ENCODE measurements around the gene TNFSF18.

TNFSF18 gene

DNA sequence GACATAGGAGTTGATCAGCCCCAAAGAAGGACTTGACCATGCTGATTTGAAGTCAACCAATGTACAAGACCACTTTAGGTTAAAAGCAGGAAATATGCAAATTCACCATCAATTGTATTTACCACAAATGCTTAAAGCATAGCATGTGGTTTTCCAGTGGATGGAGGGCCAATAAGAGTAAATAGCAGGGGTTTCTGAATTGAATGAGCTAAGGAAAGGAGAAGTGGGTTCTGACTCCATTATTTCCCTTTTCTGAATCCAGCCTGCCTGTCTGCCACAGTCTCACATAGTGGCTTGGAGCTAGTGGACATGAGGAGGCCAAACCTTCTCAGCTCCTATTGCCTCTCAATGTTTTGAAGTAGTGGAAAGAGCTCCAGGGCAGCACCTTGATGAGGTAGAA is 7.2 kb upstream of the TNFSF18 start:
- H3K4me3 ChIP-seq (ENCODE audit: low read depth, low read length) = no peak overlapping the region
- no peak for DNase-seq (ENCODE audit: low read depth)
- TF ChIP-seq, protein P1, sequence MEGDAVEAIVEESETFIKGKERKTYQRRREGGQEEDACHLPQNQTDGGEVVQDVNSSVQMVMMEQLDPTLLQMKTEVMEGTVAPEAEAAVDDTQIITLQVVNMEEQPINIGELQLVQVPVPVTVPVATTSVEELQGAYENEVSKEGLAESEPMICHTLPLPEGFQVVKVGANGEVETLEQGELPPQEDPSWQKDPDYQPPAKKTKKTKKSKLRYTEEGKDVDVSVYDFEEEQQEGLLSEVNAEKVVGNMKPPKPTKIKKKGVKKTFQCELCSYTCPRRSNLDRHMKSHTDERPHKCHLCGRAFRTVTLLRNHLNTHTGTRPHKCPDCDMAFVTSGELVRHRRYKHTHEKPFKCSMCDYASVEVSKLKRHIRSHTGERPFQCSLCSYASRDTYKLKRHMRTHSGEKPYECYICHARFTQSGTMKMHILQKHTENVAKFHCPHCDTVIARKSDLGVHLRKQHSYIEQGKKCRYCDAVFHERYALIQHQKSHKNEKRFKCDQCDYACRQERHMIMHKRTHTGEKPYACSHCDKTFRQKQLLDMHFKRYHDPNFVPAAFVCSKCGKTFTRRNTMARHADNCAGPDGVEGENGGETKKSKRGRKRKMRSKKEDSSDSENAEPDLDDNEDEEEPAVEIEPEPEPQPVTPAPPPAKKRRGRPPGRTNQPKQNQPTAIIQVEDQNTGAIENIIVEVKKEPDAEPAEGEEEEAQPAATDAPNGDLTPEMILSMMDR (IDR thresholded peaks at IDR 0.05; ENCODE audit: insufficient read depth, low read depth, low read length, missing control alignments) = no peak

DNA sequence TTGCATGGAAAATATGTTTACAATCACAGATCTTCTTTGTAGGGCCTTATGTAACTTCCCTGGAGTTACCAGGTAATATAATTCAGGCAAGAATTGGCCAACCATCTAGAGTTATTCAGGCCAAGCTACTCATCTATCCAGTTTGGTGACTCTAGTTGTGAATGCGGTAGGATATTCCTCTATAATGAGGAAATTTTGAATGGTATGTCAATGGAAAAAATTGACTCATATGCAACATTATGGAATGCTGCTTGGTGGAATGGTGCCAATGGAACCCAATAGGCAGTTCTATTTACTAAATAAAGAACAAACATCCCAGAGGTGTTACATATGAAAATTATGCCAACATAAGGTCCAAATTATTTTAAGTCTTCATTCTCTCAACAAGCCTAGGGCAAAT is 5.6 kb upstream of the TNFSF18 start:
- DNase-seq (ENCODE audit: low read depth) = no peak
- TF ChIP-seq, protein P1 (IDR thresholded peaks at IDR 0.05; ENCODE audit: insufficient read depth, low read depth, low read length, missing control alignments) = no peak
- no peak overlapping the region for H3K4me3 ChIP-seq (ENCODE audit: low read depth, low read length)

- TF ChIP-seq, protein P1 (IDR thresholded peaks at IDR 0.05; ENCODE audit: insufficient read depth, low read depth, low read length, missing control alignments) = no peak
- H3K4me3 ChIP-seq (ENCODE audit: low read depth, low read length) = no peak overlapping the region
- DNase-seq (ENCODE audit: low read depth) = no peak
Measured at GRCh38 chr1:173052681-173053196, 2.0 kb upstream of the TNFSF18 start.

DNA sequence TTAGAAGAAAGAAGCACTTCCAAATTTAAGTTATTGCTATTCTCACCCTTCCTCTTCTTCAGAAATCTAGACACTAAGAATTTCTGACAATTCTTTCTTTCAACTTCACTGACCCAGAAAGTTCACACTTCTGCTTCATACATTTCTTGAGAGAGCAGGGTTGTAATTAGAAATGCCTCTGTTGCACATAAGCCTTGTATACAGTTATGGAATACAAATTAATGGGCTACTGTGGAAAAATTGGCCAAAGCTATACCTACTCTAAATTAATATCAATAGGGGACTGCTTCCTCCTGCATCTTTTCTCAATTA is 1.5 kb downstream of the TNFSF18 start:
- TF ChIP-seq, protein P1 (IDR thresholded peaks at IDR 0.05; ENCODE audit: insufficient read depth, low read depth, low read length, missing control alignments) = no peak
- no peak for DNase-seq (ENCODE audit: low read depth)
- no peak overlapping the region for H3K4me3 ChIP-seq (ENCODE audit: low read depth, low read length)

DNA sequence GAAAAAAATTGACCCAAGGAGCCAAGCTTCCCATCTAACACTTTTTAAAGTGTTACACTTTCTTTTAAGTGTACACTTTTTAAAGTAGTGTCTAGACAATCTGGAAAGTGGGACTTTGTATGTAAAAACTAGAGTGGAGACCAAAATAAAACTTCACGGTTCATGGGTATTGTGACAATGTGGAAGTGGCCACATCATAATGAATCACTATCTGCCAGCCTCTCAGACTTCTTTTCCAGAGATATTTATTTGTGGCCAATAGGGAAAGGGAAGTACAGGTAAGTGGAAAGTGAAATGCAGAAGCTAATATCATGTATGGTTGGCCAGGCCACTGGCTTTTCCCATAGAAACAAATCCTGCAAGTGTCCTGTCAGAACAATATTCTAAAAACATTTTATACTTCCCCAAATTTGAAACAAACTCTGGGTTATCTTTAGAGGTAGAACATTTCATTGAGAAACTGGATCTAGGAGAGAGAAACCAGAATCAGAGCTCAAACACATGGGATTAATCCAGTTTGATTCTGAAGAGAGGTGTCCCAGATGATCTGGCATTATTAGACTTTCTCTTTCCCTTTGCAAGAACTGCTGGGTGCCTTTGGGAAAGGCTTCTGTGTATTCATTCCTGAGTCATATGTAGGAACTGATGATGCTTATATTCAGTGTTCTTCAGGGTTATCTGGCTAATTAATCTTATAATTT is 2.0 kb downstream of the TNFSF18 start:
- H3K4me3 ChIP-seq (ENCODE audit: low read depth, low read length) = no peak overlapping the region

GRCh38 chr1:173044656-173045055 is 6.1 kb downstream of the TNFSF18 start:
- TF ChIP-seq, protein P1 (IDR thresholded peaks at IDR 0.05; ENCODE audit: insufficient read depth, low read depth, low read length, missing control alignments) = no peak
- DNase-seq (ENCODE audit: low read depth) = no peak
- no peak overlapping the region for H3K4me3 ChIP-seq (ENCODE audit: low read depth, low read length)

More for the DNA sequence above, 2.0 kb downstream of the TNFSF18 start:
- no peak for DNase-seq (ENCODE audit: low read depth)
- TF ChIP-seq, protein P1 (IDR thresholded peaks at IDR 0.05; ENCODE audit: insufficient read depth, low read depth, low read length, missing control alignments) = no peak

- TF ChIP-seq, protein P1 (IDR thresholded peaks at IDR 0.05; ENCODE audit: insufficient read depth, low read depth, low read length, missing control alignments) = no peak
- no peak for DNase-seq (ENCODE audit: low read depth)
- no peak overlapping the region for H3K4me3 ChIP-seq (ENCODE audit: low read depth, low read length)
Measured at GRCh38 chr1:173043253-173043652, 7.5 kb downstream of the TNFSF18 start.

Data from GM12865 (cell line).